K562 (cell line): ENCODE data around the gene ADD2.

ENCODE experiments used
- CTCF ChIP-seq, 3 experiments: IDR thresholded peaks in 2 of 3; conservative IDR thresholded peaks in 1 of 3; 2 replicates each; pipeline ENCODE4 v1.5.1; 2011 to 2012; ENCODE audit warnings: low read length in 3 of 3, mild to moderate bottlenecking in 3 of 3, control low read depth in 2 of 3, improper control_type of control experiment in 1 of 3, inconsistent platforms in 1 of 3, low read depth in 1 of 3, mixed read lengths in 1 of 3, moderate library complexity in 1 of 3; ENCODE audit not compliant: insufficient read depth in 2 of 3
- E2F4 ChIP-seq: sonication (generic); formaldehyde crosslinking; IDR thresholded peaks from 2 replicates; pipeline ENCODE4 v1.8.0; 2022; ENCODE audit warnings: mild to moderate bottlenecking, low read depth, missing genetic modification reagents
- ETV6 ChIP-seq, 3 experiments: fragments of 150-350 bp in 1 of 3; sonication (generic) in 1 of 3; formaldehyde crosslinking in 1 of 3; IDR thresholded peaks; 2 replicates each; pipeline versions ENCODE4 v1.6.1 to v1.8.0; 2014 to 2022; ENCODE audit warnings: borderline replicate concordance in 2 of 3, low read depth in 2 of 3, antibody characterized with exemption in 1 of 3, low read length in 1 of 3, mild to moderate bottlenecking in 1 of 3, missing genetic modification reagents in 1 of 3
- MLLT1 ChIP-seq, 2 experiments: fragments of 450-650 bp; IDR thresholded peaks; 2 replicates each; pipeline ENCODE4 v1.6.1; 2016
- PHF21A ChIP-seq: fragments of 450-650 bp; IDR thresholded peaks from 2 replicates; pipeline ENCODE4 v1.6.1; 2017; ENCODE audit warnings: low read depth, borderline replicate concordance
- SMAD1 ChIP-seq: fragments of 150-350 bp; IDR thresholded peaks from 2 replicates; pipeline ENCODE4 v1.6.1; 2014; ENCODE audit warnings: low read length, low read depth; ENCODE audit not compliant: partially characterized antibody

GRCh38 chr2:70724366-70724765 is 43.6 kb downstream of the ADD2 start:
- no peak for TF ChIP-seq CTCF (IDR thresholded peaks at IDR 0.05 in 2 of 3, conservative IDR thresholded peaks at IDR 0.05 in 1 of 3; ENCODE audit: insufficient read depth in 2 of 3, low read depth in 1 of 3, low read length in 3 of 3)
- no peak for TF ChIP-seq ETV6 (IDR thresholded peaks at IDR 0.05; ENCODE audit: borderline replicate concordance in 1 of 2, low read depth in 2 of 2, low read length in 1 of 2)
- no peak for TF ChIP-seq ETV6 (CRISPR knock-in tag; IDR thresholded peaks at IDR 0.05; ENCODE audit: borderline replicate concordance)
- TF ChIP-seq SMAD1, result no peak
- no peak for TF ChIP-seq PHF21A
- no peak for TF ChIP-seq MLLT1 (IDR thresholded peaks at IDR 0.05)
- no peak for TF ChIP-seq E2F4
